Thymus (tissue), 11 donors: Measurements from ENCODE around the gene HLA-C. TPM values are rescaled to one million over a fixed set of nuclear protein-coding genes. Genes with fewer than 3 reads are reported as not detected.

Experiments used
- DNase-seq, 9 donors: peaks; one replicate each; pipeline ENCODE4 v3.0.0-alpha.2; 2013; ENCODE audit warnings: low spot score in 9 of 9, low read depth in 6 of 9, missing footprints in 1 of 9
- H3K27ac ChIP-seq, 2 donors: one replicate each; pipeline ENCODE4 v1.5.1; 2013; ENCODE audit warnings: control low read depth in 1 of 2, low read depth in 1 of 2, low read length in 1 of 2, mild to moderate bottlenecking in 1 of 2, moderate library complexity in 1 of 2
- H3K27me3 ChIP-seq, 2 donors: one replicate each; pipeline ENCODE4 v1.5.1; 2013; ENCODE audit warnings: low read length in 1 of 2; ENCODE audit not compliant: control insufficient read depth in 2 of 2, insufficient read depth in 1 of 2
- H3K36me3 ChIP-seq, 2 donors: one replicate each; pipeline ENCODE4 v1.5.1; 2013; ENCODE audit warnings: low read length in 1 of 2, mild to moderate bottlenecking in 1 of 2, moderate library complexity in 1 of 2; ENCODE audit not compliant: control insufficient read depth in 2 of 2, insufficient read depth in 2 of 2
- H3K4me1 ChIP-seq, 2 donors: one replicate each; pipeline ENCODE4 v1.5.1; 2013; ENCODE audit warnings: low read length in 2 of 2; ENCODE audit not compliant: control insufficient read depth in 2 of 2, insufficient read depth in 2 of 2
- H3K4me3 ChIP-seq, 2 donors: one replicate each; pipeline ENCODE4 v1.5.1; 2013; ENCODE audit warnings: low read length in 2 of 2, control low read depth in 1 of 2, mild to moderate bottlenecking in 1 of 2
- H3K9me3 ChIP-seq, 2 donors: one replicate each; pipeline ENCODE4 v1.5.1; 2013; ENCODE audit warnings: low read length in 1 of 2, mild to moderate bottlenecking in 1 of 2; ENCODE audit not compliant: control insufficient read depth in 2 of 2, insufficient read depth in 1 of 2
- WGBS: extraction: QIAGEN DNeasy Blood & Tissue Kit; methylation state at CpG from one replicate; pipeline ENCODE4 v1.1.7; 2013; 5-methylcytosine and 5-hydroxymethylcytosine counted together
- polyA plus RNA-seq: library from polyadenylated mRNA; stranded (reverse); fragments of 200-250 nt; gene quantifications from one replicate; pipeline ENCODE4 v1.2.3, GENCODE V29; 2013
- total RNA-seq: library from RNA; stranded (reverse); fragments of 120-200 nt; gene quantifications from one replicate; pipeline ENCODE4 v1.2.4, GENCODE V29; 2013
- donor health status: healthy.

The HLA-C gene
- total and polyA plus RNA-seq, 2 donors: 259 to 293 TPM

DNA sequence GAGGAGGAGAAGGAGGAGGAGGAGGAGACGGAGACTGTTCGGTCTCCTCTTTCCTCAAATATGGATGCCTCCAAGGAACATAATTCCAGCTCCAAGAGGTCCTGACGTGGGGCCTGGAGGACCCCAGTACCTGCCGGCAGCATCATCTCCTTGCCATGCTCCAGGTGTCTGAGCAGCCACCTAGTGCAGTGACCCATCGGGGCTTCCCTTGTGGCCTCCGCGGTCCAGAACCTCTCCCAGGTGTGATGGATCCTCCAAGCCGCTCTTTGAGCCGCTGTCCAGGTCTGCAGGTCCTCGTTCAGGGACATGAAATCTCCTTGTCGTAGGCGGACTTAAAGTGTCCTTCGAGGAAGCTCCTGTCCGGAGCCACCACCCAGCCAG, 35.8 kb upstream of the HLA-C start:
- Histone ChIP-seq H3K27me3 (peaks cover 36 to 77% of the 10 kb centered on the region in 2 donors), H3K4me1 (peaks cover 0 to 8% of the 10 kb centered on the region in 2 donors), H3K36me3 (no peaks in the 10 kb centered on the region), H3K4me3 (no peak overlapping the region), H3K9me3 (peaks cover 2 to 5% of the 10 kb centered on the region in 2 donors), H3K27ac (no peak overlapping the region)
- WGBS: 55% methylated on average over 14 of the region's 14 CpGs
- no peak for DNase-seq

DNA sequence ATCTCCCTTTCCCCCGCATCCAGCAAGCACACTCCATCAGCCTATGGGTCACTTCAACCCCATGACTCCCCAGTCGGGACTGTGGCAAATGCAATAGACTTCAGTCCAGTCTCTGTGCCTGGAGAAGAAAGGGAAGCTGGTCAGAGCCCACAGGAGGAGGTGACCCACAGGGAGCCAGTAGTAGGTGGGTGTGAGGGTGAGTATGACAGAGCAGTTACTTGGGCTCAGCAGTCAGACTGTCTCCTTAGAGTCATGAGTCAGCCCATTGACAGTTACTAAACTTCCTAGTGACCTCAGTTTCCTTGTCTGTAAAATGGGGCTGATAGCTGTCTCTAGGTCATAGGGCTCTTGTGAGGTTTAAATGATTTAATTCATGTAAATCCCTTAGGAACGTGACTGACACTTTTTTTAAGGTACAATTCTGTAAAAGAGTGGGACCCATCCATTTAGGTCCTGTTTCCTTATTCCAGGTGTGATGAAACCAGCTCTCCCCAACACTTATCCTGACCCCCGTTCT, 33.9 kb upstream of the HLA-C start:
- Histone ChIP-seq H3K27me3 (peaks cover 31 to 66% of the 10 kb centered on the region in 2 donors), H3K4me1 (peaks cover 0 to 8% of the 10 kb centered on the region in 2 donors), H3K9me3 (peaks cover 2 to 5% of the 10 kb centered on the region in 2 donors), H3K36me3 (no peaks in the 10 kb centered on the region), H3K27ac (no peak overlapping the region), H3K4me3 (no peak overlapping the region)
- WGBS: 96% methylated on average over 4 of the region's 4 CpGs
- no peak for DNase-seq

DNA sequence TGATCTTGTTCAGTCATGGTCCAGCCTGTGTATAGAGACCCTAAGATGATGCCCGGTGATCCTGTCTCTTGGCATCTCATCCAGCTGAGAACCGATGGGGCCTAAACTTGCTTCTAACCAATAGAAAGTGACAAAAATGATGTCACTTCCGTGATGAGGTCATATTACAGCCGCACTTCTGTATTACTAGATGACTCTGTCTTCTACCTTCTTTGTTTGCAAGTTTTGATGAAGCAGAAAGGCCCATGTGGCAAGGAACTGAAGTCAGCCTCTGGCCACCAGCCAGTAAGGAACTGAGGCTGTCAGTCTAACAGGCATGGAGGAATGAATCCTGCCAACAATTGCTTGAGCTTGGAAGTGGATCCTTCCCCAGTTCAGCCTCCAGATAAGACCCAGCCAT, 32.8 kb upstream of the HLA-C start:
- peaks cover 28 to 63% of the 10 kb centered on the region in 2 donors for H3K27me3 ChIP-seq
- H3K36me3 ChIP-seq: no peaks in the 10 kb centered on the region
- H3K27ac ChIP-seq: no peak overlapping the region
- no peak for DNase-seq
- no peak overlapping the region for H3K4me3 ChIP-seq
- WGBS: 83% methylated on average over 4 of the region's 4 CpGs
- H3K4me1 ChIP-seq: peaks cover 0 to 8% of the 10 kb centered on the region in 2 donors
- H3K9me3 ChIP-seq: peaks cover 2 to 5% of the 10 kb centered on the region in 2 donors

DNA sequence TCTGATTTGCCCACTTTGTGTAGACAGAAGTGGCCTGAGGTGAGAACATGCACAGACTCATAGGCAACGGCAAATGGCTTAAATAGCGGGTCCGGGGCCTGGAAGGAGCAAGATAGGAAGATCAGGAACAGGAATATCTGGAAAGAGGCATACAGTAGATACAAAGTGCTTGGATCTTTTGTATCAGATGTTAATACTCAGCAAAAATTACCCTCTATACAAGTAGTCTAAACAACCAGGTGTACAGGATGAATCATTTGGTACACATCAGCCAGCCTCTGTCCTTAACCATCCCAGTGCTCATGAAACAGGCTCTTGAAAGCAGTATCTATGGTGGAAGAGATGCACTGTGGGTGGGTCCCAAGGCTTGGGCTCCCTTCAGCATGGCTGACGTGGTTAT, 28.9 kb upstream of the HLA-C start:
- H3K4me1 ChIP-seq: no peaks in the 10 kb centered on the region
- H3K36me3 ChIP-seq: no peaks in the 10 kb centered on the region
- no peak for DNase-seq
- H3K4me3 ChIP-seq: no peak overlapping the region
- no peaks in the 10 kb centered on the region for H3K9me3 ChIP-seq
- peaks cover 0 to 41% of the 10 kb centered on the region in 2 donors for H3K27me3 ChIP-seq
- no peak overlapping the region for H3K27ac ChIP-seq
- WGBS: 79% methylated on average over 4 of the region's 4 CpGs

DNA sequence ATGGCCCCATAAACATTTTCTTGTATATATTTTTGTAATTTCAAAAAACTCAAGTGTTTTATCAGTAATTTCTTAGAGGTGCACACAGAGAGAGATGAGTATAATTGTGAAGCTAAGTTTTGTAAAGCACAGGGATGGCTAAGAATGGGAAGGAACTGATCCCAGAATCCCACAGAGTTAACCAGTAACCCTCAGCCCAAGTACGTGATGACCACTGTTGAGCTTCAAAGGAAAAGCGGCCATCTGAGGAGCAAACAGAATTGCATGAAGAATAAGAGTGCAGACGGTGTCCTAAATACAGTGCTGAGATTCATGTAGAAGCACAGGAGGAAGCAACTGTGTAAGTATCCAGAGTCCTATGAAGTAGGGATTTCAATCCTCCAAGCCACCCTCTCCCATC, 28.1 kb upstream of the HLA-C start:
- no peaks in the 10 kb centered on the region for H3K9me3 ChIP-seq
- H3K36me3 ChIP-seq: no peaks in the 10 kb centered on the region
- DNase-seq: no peak
- WGBS: 79% methylated on average over 3 of the region's 3 CpGs
- H3K4me3 ChIP-seq: no peak overlapping the region
- no peaks in the 10 kb centered on the region for H3K4me1 ChIP-seq
- no peak overlapping the region for H3K27ac ChIP-seq
- H3K27me3 ChIP-seq: peaks cover under 1 to 37% of the 10 kb centered on the region in 2 donors

DNA sequence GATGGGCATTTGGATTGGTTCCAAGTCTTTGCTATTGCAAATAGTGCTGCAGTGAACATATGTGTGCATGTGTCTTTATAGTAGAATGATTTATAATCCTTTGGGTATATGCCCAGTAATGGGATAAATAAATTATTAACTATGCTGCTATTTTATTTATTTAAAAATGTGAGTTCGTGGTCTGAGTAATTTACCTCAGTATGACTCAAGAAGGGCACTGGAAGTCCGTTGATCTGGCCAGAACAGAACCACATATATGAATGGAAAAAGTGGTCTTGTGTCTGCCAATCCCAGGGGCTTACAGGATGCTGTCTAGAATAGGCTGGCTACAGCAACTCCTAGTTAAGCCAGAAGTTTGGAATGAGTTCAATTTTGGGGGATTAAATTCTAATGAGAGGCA, 27.6 kb upstream of the HLA-C start:
- H3K9me3 ChIP-seq: no peaks in the 10 kb centered on the region
- no peaks in the 10 kb centered on the region for H3K36me3 ChIP-seq
- WGBS: 33% methylated on average over 2 of the region's 2 CpGs

DNA sequence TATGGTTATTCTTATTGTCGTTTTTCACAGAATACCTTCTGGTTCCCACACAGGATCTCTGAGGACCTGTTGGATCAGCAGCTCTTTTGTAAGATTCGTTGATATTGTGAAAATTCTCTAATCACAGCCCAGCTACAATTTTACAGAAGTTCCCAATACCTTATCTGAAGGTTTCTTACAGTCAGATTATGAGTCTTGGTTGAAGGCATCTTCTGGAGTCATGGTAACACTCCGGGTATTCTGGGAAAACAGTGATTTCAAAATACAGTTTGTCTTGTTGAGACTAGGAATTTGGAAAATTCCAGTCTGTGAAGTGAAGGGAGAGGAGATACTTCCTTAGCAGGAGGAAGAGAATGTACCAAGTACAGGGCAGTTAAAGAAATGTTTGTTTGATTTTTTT, 22.2 kb upstream of the HLA-C start:
- 67% methylated on average over 3 of the region's 3 CpGs for WGBS
- H3K27me3 ChIP-seq: peaks cover 6 to 36% of the 10 kb centered on the region in 2 donors
- H3K9me3 ChIP-seq: no peaks in the 10 kb centered on the region

More for the DNA sequence above, 27.6 kb upstream of the HLA-C start:
- H3K27ac ChIP-seq: no peak overlapping the region
- no peaks in the 10 kb centered on the region for H3K4me1 ChIP-seq
- peaks cover 3 to 36% of the 10 kb centered on the region in 2 donors for H3K27me3 ChIP-seq
- DNase-seq: no peak
- no peak overlapping the region for H3K4me3 ChIP-seq

DNA sequence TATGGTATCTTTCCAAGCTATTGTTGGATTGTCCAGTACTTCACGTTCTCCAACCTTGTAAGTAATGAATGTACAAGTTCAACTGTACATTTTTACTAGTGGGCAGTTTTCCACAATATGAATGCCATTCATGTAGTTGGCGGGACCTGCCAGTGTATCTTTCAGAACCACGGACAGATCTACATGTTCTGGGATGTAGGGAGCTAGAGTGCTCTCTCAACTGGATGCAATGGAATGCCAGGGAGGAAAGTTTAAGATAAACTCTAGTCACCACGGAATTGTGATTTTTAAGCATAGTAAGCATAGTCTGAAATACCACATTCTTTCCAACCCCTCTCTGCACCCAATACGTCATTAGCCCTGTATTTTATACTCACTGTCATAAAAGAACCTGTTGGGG, 21.5 kb upstream of the HLA-C start:
- 55% methylated on average over 5 of the region's 5 CpGs for WGBS
- no peaks in the 10 kb centered on the region for H3K4me1 ChIP-seq
- H3K9me3 ChIP-seq: no peaks in the 10 kb centered on the region
- peaks cover 6 to 32% of the 10 kb centered on the region in 2 donors for H3K27me3 ChIP-seq
- H3K4me3 ChIP-seq: no peak overlapping the region
- H3K36me3 ChIP-seq: no peaks in the 10 kb centered on the region
- H3K27ac ChIP-seq: no peak overlapping the region
- no peak for DNase-seq

More for the DNA sequence above, 22.2 kb upstream of the HLA-C start:
- no peak for DNase-seq
- Histone ChIP-seq H3K27ac (no peak overlapping the region), H3K4me1 (no peaks in the 10 kb centered on the region), H3K4me3 (no peak overlapping the region), H3K36me3 (no peaks in the 10 kb centered on the region)

DNA sequence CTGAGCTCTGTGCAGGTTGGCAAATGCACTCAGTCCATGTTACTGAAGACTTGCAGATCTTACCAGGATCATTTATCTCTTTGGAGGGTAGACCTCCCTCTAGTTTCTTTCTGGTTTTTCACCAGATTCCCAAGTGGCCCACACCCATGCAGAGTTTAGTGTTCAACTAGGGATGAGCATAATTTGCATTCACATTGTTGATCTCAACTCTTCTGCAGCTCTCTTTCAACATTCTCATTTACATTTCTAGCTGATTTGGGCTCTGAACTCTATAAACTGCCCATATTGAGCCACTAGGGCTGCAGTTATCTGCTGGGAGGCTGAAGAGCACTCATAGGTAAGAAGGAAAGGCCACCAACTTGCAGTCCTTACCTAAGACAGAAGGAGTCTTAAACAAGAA, 17.9 kb upstream of the HLA-C start:
- no peaks in the 10 kb centered on the region for H3K36me3 ChIP-seq
- peaks cover 7 to 16% of the 10 kb centered on the region in 2 donors for H3K4me1 ChIP-seq
- no peak overlapping the region for H3K4me3 ChIP-seq
- H3K27me3 ChIP-seq: peaks cover 4 to 19% of the 10 kb centered on the region in 2 donors
- DNase-seq: no peak
- no peaks in the 10 kb centered on the region for H3K9me3 ChIP-seq
- H3K27ac ChIP-seq: no peak overlapping the region
